SK-N-SH treated with all-trans-retinoic acid at 6 μM for 48 hours (cell line): ENCODE data around the gene ORC3.

ENCODE experiments used
- ATAC-seq: fragments of 200-7000 bp; cut with Tn5 transposase; 3 replicates; pipeline ENCODE4 v1.9.1; 2020; ENCODE audit warnings: mild to moderate bottlenecking, moderate library complexity
- ARNTL ChIP-seq: fragments of 450-650 bp; formaldehyde crosslinking; IDR thresholded peaks from 2 replicates; pipeline ENCODE4 v1.5.0; 2020; ENCODE audit warnings: low read depth, mild to moderate bottlenecking, moderate library complexity, borderline replicate concordance
- BACH2 ChIP-seq: fragments of 250-450 bp; sonication (Bioruptor Pico); IDR thresholded peaks from 2 replicates; pipeline ENCODE4 v1.9.0; 2021; ENCODE audit warnings: mild to moderate bottlenecking, borderline replicate concordance
- CSDC2 ChIP-seq: fragments of 250-450 bp; sonication (Bioruptor Pico); IDR thresholded peaks from 2 replicates; pipeline ENCODE4 v1.5.0; 2020; ENCODE audit warnings: mild to moderate bottlenecking, moderate library complexity
- ESRRG ChIP-seq: fragments of 250-450 bp; sonication (Bioruptor Pico); IDR thresholded peaks from 2 replicates; pipeline ENCODE4 v1.6.1; 2021; ENCODE audit warnings: mild to moderate bottlenecking
- GLIS3 ChIP-seq: fragments of 250-450 bp; sonication (Bioruptor Pico); IDR thresholded peaks from 2 replicates; pipeline ENCODE4 v1.5.0; 2020; ENCODE audit warnings: mild to moderate bottlenecking, moderate library complexity
- ISL1 ChIP-seq: fragments of 250-450 bp; sonication (Bioruptor Pico); IDR thresholded peaks from 2 replicates; pipeline ENCODE4 v2.1.2; 2022; ENCODE audit warnings: mild to moderate bottlenecking, moderate library complexity
- OSR1 ChIP-seq: fragments of 250-450 bp; sonication (Bioruptor Pico); IDR thresholded peaks from 2 replicates; pipeline ENCODE4 v1.8.0; 2022; ENCODE audit warnings: moderate library complexity, mild to moderate bottlenecking, inconsistent platforms
- PPARA ChIP-seq: fragments of 250-450 bp; sonication (Bioruptor Pico); IDR thresholded peaks from 2 replicates; pipeline ENCODE4 v1.5.0; 2020; ENCODE audit warnings: mild to moderate bottlenecking, borderline replicate concordance
- SNAI2 ChIP-seq: fragments of 250-450 bp; sonication (Bioruptor Pico); IDR thresholded peaks from 2 replicates; pipeline ENCODE4 v1.5.0; 2020; ENCODE audit warnings: mild to moderate bottlenecking, moderate library complexity
- TCF4 ChIP-seq: fragments of 250-450 bp; sonication (Bioruptor Pico); IDR thresholded peaks from 2 replicates; pipeline ENCODE4 v1.8.0; 2021; ENCODE audit warnings: mild to moderate bottlenecking, moderate library complexity, borderline replicate concordance
- TOX ChIP-seq: fragments of 250-450 bp; sonication (Bioruptor Pico); IDR thresholded peaks from 2 replicates; pipeline ENCODE4 v1.8.0; 2021; ENCODE audit warnings: mild to moderate bottlenecking, moderate library complexity, borderline replicate concordance
- ZC3H10 ChIP-seq: fragments of 250-450 bp; sonication (Bioruptor Pico); IDR thresholded peaks from 2 replicates; pipeline ENCODE4 v1.5.1; 2021; ENCODE audit warnings: mild to moderate bottlenecking, moderate library complexity
- ZFP3 ChIP-seq: fragments of 250-450 bp; sonication (Bioruptor Pico); IDR thresholded peaks from 2 replicates; pipeline ENCODE4 v1.5.0; 2020; ENCODE audit warnings: mild to moderate bottlenecking, moderate library complexity
- ZFP30 ChIP-seq: fragments of 450-650 bp; formaldehyde crosslinking; IDR thresholded peaks from 2 replicates; pipeline ENCODE4 v1.5.0; 2022; ENCODE audit warnings: mild to moderate bottlenecking, moderate library complexity
- ZNF565 ChIP-seq: fragments of 450-650 bp; formaldehyde crosslinking; conservative IDR thresholded peaks from 2 replicates; pipeline ENCODE4 v1.5.0; 2020; ENCODE audit warnings: low read depth, mild to moderate bottlenecking, moderate library complexity
- ZNF70 ChIP-seq: fragments of 450-650 bp; formaldehyde crosslinking; IDR thresholded peaks from 2 replicates; pipeline ENCODE4 v1.5.0; 2020; ENCODE audit warnings: mild to moderate bottlenecking, moderate library complexity
- ZNF8 ChIP-seq: fragments of 450-650 bp; formaldehyde crosslinking; IDR thresholded peaks from 2 replicates; pipeline ENCODE4 v1.5.0; 2020; ENCODE audit warnings: mild to moderate bottlenecking, moderate library complexity
- TF ChIP-seq, protein P1 (sequence below): fragments of 250-450 bp; sonication (Bioruptor Pico); IDR thresholded peaks from 2 replicates; pipeline ENCODE4 v1.8.0; 2020; ENCODE audit warnings: mild to moderate bottlenecking, moderate library complexity, borderline replicate concordance
- TF ChIP-seq, protein P2 (sequence below): fragments of 250-450 bp; sonication (Bioruptor Pico); IDR thresholded peaks from 2 replicates; pipeline ENCODE4 v1.8.0; 2021; ENCODE audit warnings: low read depth, mild to moderate bottlenecking, moderate library complexity, borderline replicate concordance
- TF ChIP-seq, protein P3 (sequence below): fragments of 250-450 bp; sonication (Bioruptor Pico); IDR thresholded peaks from 2 replicates; pipeline ENCODE4 v1.5.1; 2020; ENCODE audit warnings: low read depth, mild to moderate bottlenecking, moderate library complexity
- TF ChIP-seq, protein P4 (sequence below): fragments of 250-450 bp; sonication (Bioruptor Pico); IDR thresholded peaks from 2 replicates; pipeline ENCODE4 v1.5.1; 2021; ENCODE audit warnings: mild to moderate bottlenecking, moderate library complexity

Gene ORC3

DNA sequence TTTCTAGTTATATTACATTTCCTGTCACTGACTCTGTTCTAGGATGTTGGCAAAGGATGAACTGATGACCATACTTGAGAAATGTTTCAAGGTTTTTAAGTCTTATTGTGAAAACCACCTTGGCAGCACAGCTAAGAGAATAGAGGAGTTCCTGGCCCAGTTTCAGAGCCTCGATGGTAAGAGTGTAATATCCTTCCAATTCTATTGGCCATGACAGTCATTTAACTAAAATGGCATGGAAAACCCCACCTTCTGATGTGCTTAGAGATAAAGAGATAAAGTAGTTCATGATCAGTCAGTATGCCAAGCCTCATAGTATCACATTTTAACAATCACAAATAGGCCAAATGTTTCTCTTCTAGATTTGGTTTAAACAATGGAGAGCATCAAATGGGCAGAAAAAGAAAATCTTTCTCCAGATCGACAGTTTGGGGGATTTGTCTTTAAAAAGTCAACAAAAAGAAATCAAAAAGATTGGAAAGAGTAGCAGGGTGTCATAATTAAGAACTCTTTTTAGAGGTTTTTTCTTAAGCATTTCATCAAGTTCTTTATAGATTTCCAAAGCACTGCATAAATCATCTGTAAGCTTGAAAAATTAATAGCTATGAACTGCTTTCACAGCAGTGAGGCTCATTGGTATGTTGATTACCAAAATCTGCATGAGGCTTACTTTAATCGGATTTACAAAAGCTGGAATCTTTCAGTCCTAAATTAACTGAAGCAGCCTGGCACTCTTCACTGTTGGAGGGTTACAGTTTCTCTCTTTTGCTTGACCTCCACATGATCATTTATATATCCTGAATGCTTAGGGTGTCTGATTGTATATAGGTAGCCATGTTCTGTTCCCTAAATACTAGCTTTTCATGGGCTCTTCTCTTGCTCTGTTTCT lies 63.4 kb downstream of the ORC3 start (continued):
- TF ChIP-seq, protein P1, sequence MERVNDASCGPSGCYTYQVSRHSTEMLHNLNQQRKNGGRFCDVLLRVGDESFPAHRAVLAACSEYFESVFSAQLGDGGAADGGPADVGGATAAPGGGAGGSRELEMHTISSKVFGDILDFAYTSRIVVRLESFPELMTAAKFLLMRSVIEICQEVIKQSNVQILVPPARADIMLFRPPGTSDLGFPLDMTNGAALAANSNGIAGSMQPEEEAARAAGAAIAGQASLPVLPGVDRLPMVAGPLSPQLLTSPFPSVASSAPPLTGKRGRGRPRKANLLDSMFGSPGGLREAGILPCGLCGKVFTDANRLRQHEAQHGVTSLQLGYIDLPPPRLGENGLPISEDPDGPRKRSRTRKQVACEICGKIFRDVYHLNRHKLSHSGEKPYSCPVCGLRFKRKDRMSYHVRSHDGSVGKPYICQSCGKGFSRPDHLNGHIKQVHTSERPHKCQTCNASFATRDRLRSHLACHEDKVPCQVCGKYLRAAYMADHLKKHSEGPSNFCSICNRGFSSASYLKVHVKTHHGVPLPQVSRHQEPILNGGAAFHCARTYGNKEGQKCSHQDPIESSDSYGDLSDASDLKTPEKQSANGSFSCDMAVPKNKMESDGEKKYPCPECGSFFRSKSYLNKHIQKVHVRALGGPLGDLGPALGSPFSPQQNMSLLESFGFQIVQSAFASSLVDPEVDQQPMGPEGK: no peak
- TF ChIP-seq GLIS3 (CRISPR knock-in tag) (no peak), PPARA (CRISPR knock-in tag) (no peak), CSDC2 (CRISPR knock-in tag) (no peak), ARNTL (no peak), OSR1 (CRISPR knock-in tag) (no peak), ZC3H10 (no peak), TOX (CRISPR knock-in tag) (no peak), TCF4 (no peak), ISL1 (no peak), ZNF8 (no peak), ZFP3 (CRISPR knock-in tag) (no peak)
- TF ChIP-seq, protein P2, sequence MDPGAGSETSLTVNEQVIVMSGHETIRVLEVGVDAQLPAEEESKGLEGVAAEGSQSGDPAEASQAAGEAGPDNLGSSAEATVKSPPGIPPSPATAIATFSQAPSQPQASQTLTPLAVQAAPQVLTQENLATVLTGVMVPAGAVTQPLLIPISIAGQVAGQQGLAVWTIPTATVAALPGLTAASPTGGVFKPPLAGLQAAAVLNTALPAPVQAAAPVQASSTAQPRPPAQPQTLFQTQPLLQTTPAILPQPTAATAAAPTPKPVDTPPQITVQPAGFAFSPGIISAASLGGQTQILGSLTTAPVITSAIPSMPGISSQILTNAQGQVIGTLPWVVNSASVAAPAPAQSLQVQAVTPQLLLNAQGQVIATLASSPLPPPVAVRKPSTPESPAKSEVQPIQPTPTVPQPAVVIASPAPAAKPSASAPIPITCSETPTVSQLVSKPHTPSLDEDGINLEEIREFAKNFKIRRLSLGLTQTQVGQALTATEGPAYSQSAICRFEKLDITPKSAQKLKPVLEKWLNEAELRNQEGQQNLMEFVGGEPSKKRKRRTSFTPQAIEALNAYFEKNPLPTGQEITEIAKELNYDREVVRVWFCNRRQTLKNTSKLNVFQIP (CRISPR knock-in tag): no peak
- TF ChIP-seq, protein P3, sequence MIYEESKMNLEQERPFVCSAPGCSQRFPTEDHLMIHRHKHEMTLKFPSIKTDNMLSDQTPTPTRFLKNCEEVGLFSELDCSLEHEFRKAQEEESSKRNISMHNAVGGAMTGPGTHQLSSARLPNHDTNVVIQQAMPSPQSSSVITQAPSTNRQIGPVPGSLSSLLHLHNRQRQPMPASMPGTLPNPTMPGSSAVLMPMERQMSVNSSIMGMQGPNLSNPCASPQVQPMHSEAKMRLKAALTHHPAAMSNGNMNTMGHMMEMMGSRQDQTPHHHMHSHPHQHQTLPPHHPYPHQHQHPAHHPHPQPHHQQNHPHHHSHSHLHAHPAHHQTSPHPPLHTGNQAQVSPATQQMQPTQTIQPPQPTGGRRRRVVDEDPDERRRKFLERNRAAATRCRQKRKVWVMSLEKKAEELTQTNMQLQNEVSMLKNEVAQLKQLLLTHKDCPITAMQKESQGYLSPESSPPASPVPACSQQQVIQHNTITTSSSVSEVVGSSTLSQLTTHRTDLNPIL (CRISPR knock-in tag): no peak

DNA sequence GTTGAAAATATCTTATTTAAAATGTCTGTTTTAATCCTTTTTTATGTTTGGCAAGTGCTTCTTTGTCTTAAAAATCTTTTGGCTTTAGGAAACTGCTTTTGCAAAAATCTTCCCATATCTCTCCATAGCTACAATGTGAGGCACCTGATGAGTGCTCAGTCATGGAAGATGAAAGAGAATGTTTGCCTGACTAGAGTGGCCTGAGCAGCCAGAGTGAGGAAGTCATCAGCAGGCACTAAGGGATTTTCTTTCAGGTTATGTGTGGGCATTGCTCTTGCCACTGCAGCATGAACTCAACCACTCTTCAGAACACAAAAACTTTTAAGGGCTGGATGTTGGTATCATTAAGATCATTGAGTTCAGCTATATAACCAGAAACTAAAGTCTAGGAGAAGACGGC lies 64.2 kb downstream of the ORC3 start:
- ATAC-seq: no peak

DNA sequence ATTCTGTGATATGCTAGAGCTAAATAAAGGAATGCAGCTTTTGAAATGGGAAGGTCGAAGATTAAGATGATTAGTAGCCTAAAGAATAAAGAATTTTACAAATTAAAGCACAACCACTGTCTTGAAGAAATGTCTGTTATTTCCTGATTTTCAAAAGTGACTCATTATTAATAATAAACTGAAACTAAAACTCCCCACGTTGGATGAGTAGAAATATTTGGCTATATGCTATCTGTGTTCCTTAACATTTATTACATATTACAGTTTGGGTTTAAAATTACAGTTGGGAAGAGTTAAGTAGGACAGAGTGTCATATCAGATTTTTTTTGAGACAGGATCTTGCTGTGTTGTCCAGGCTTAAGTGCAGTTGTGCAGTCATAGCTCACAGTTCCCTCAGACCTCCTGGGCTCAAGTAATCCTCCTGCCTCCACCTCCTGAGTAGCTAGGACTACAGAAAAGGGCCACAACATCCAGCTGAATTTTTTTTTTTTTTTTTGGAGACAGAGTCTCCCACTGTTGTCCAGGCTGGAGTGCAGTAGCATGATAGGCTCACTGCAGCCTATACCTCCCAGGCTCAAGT lies 65.0 kb downstream of the ORC3 start:
- TF ChIP-seq ARNTL (no peak), ZNF8 (no peak), CSDC2 (CRISPR knock-in tag) (no peak), ZNF565 (CRISPR knock-in tag) (no peak), TOX (CRISPR knock-in tag) (no peak), ZFP30 (CRISPR knock-in tag) (no peak), ISL1 (no peak), SNAI2 (CRISPR knock-in tag) (no peak), ZNF70 (CRISPR knock-in tag) (no peak)
- no peak for ATAC-seq

More for the DNA sequence above, 64.2 kb downstream of the ORC3 start:
- no peak for TF ChIP-seq GLIS3 (CRISPR knock-in tag)
- TF ChIP-seq, protein P4, sequence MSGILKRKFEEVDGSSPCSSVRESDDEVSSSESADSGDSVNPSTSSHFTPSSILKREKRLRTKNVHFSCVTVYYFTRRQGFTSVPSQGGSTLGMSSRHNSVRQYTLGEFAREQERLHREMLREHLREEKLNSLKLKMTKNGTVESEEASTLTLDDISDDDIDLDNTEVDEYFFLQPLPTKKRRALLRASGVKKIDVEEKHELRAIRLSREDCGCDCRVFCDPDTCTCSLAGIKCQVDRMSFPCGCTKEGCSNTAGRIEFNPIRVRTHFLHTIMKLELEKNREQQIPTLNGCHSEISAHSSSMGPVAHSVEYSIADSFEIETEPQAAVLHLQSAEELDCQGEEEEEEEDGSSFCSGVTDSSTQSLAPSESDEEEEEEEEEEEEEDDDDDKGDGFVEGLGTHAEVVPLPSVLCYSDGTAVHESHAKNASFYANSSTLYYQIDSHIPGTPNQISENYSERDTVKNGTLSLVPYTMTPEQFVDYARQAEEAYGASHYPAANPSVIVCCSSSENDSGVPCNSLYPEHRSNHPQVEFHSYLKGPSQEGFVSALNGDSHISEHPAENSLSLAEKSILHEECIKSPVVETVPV (CRISPR knock-in tag): no peak
- no peak for TF ChIP-seq TCF4
- TF ChIP-seq SNAI2 (CRISPR knock-in tag): no peak
- no peak for TF ChIP-seq OSR1 (CRISPR knock-in tag)
- no peak for TF ChIP-seq ZNF565 (CRISPR knock-in tag)

DNA sequence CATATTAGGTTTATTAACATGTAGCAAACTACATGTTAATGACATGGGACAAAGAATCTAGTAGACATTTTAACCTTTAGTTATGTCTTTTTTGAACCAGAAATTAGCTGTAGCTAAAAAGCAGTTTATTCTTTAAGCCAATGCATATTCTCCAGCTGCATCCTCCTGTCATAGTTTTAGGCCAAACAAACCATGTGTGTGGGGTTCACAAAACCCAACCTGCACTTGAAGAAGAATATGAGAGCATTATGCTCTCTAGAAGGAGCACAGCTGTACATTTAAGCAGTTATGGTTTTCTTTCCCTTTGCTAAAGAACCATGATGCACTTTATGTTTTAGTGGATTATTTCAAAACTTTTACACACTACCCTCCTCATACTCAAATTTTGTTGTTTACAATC lies 65.9 kb downstream of the ORC3 start:
- TF ChIP-seq ZC3H10: no peak
- no peak for TF ChIP-seq CSDC2 (CRISPR knock-in tag)
- TF ChIP-seq, protein P4 (CRISPR knock-in tag): no peak
- no peak for TF ChIP-seq ARNTL
- no peak for TF ChIP-seq ZNF8
- no peak for TF ChIP-seq ISL1
- no peak for TF ChIP-seq GLIS3 (CRISPR knock-in tag)
- TF ChIP-seq, protein P1: no peak
- no peak for TF ChIP-seq SNAI2 (CRISPR knock-in tag)
- TF ChIP-seq ZNF565 (CRISPR knock-in tag): no peak
- TF ChIP-seq ESRRG: no peak
- TF ChIP-seq PPARA (CRISPR knock-in tag): no peak
- no peak for TF ChIP-seq BACH2 (CRISPR knock-in tag)
- no peak for ATAC-seq
